Activated CD4-positive, alpha-beta T cell treated with anti-CD3 and anti-CD28 coated beads for 4 hours (primary cell): ENCODE results near the gene CAPN3.

ENCODE experiments used
- DNase-seq, 2 donors: peaks; one replicate each; pipeline ENCODE4 v3.0.0-alpha.2; 2020

The CAPN3 gene

DNA sequence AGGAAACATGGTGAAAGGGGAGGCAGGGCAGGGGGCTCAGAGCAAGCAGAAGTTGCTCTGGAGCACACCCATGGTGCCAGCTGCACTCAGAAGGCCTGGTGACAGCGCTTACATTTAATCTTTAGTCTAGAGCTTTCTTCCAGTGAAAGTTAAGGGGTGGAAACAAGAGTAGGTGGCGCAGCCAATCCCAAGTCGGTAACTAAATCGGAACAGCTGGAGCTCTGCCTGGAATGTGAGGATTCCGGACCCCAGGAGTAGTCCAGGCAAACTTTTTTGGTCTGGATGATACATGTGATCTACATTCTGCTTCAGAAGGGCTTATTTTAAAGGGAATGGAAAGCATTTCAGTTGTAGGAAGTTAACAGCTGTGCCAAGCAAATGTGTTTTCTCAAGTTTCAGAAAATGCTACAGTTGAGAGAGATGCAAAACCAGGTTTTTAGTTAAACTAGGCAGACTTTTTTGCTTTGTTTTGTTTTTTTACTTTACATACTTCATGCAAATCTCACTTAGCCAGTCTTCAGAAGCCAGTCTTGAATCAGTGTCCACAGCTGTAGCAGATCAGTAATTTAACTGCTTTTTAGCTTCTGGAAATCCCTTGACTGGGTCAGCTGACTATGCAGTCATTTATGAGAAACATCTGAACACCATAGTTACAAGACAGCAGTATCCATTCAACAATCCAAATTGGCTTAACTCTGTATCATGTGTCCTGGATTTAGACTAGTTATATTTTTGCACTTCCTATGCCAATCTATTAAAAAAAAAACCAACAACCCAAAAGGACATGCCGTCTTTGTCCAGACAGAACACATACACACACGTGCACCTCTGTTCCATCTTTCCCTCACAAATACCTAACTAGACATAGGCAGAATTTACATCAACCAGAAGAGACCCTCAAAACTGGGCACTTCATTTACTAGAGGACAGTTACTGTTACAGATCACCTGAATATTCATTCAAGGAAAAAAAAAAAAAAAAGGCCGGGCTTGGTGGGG lies 98.4 kb downstream of the CAPN3 start:
- no peak for DNase-seq

DNA sequence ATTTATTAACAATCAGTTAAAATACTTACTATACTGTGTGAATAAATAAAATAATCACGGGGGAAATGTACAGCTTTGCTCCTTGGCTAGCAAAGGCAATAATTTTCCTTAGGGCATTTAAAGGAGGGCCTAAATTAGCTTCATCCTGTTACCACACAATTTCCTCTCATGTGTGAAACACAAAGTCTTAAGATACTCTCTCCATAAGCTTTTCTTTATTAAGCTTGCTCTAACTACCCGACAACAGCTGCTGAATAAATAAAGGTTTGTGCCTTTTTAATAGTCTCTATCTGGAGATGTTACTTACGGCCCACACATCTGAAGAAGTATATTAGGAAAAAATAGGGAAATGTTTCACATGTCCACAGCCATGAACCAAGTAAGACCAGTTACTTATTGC lies 102.0 kb downstream of the CAPN3 start:
- DNase-seq = no peak
